HG03159 (cell line): ENCODE results near the gene TECTB.

Source experiments
- ATAC-seq: cut with Tn5 transposase; IDR thresholded peaks from one replicate; pipeline ENCODE4 v1.9.1; 2021; ENCODE audit warnings: mild to moderate bottlenecking, moderate library complexity; ENCODE audit not compliant: unreplicated experiment

The TECTB gene

GRCh38 chr10:112344261-112344660 is 61.1 kb downstream of the TECTB start:
- no peak for ATAC-seq

DNA sequence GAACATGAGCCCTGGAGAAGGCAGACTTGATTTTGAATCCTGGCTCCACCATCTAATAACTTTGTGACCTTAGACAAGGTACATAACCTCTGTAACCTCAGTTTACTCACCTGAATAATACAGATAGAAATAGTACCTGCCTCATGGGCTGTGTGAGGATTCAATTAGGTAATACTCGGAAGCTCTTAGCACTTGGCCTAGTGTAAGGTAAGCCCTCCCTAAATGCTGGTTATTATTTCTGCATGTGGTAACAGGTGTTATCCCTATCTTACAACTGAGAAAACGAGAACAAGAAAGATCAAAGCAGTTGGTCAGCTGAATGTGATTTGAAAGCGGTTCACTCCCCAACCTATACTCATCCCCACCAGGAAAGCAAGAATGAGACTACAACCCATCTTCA is 62.0 kb downstream of the TECTB start:
- ATAC-seq = no peak

DNA sequence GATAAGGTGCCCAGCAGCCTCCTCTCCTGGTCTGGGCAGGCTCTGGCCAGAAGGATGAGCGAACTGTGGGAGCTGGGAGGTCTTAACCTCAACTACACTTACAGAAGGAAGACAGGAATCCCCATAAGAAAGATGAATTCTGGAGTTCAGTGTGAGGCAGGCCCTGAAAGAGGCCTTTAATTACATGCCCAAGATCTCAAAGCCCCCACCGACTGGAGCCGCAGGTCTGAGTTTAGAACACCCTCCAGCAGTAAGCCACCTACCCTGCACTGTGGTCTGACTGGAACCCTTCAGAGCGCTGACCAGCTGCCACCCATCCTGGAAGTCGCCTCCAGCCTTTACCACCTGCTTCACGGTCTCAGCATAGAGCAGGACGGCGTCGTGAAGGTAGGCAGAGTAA is 62.5 kb downstream of the TECTB start:
- ATAC-seq = no peak

- ATAC-seq = no peak
Observed at GRCh38 chr10:112346774-112347173, 63.6 kb downstream of the TECTB start.

GRCh38 chr10:112347709-112348671 is 64.8 kb downstream of the TECTB start:
- ATAC-seq = no peak

DNA sequence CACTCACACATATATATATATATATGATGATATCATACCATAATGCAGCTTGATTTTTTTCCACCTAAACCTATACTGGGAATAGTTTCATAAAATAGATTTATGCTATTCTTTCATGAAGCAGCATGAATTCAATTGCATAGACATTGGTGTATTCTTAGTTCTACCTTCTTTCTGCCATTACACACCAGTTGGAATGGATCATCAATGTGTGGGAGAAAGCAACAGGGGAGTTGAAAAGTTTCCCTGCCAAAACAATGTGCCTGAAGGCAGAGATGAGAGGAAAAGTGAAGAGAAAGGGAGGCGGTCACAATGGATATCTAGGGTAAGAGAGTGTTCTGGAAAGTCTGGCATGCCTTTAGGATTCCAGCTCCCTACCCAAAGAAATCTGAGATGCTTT is 65.6 kb downstream of the TECTB start:
- ATAC-seq = no peak

DNA sequence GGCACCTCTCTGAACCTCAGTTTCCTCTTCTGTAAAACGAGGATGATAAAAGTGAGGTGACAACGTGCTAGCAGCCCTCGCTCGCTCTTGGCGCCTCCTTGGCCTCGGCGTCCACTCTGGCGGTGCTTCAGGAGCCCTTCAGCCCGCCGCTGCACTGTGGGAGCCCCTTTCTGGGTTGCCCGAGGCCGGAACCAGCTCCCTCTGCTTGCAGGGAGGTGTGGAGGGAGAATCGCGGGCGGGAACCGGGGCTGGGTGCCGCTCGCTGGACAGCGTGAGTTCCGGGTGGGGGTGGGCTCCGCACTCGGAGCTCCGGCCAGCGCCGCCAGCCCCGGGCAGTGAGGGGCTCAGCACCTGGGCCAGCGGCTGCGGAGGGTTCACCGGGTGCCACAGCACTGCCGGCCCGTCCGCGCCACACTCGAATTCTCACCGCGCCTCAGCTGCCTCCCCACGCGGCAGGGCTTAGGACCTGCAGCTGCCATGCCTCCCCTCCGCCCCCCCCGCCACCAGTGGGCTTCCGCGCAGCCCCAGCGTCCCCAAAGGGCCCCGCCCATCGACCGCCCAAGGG is 66.4 kb downstream of the TECTB start:
- ATAC-seq = no peak

DNA sequence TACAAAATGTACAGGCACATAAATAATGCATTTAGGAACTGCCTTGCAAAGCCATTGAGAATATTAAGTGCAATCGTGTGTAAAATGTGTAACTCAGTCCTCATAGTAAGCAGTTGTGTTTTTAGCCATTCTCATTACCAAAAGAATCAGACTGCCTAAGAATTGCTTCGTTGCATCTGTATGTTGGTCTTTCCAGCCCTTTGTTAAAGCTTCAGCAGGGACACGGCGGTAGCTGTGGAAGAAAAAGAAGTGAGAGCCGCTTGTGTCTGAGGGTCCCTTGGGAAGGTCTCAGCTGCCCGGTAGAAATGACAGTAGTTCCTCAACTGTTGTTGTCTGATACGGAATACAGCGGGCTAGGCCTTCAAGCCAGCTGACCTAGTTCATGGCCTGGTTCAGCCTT is 67.9 kb downstream of the TECTB start:
- no peak for ATAC-seq

GRCh38 chr10:112352044-112352443 is 68.8 kb downstream of the TECTB start:
- ATAC-seq = no peak

DNA sequence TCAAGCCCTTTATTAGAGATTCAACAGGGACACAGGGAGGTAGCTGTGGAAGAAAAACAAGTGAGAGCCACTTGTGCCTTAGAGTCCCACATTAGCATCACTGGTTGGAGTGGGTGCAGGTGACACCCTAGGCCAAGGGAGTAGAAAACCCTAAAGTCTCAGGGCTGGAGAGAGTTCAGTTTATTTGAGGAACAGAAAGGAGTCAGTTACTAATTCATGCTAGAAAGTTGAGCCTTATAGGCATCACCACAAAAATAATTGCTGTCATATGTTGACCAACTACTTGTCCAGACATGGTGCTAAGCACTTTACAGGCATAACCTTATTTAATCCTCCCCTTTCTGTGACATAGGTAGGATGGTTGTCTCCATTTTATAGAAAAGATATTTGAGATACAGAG is 69.8 kb downstream of the TECTB start:
- ATAC-seq = no peak
